A549 (cell line): ENCODE results near the gene HOXB1.

Experiments
- CTCF ChIP-seq: fragments of >200 bp; sonication (Bioruptor Twin); formaldehyde crosslinking; IDR thresholded peaks from 3 replicates; pipeline ENCODE4 v1.5.1; 2016
- MYC ChIP-seq: IDR thresholded peaks from 2 replicates; pipeline ENCODE4 v1.6.1; 2012; ENCODE audit warnings: mild to moderate bottlenecking, inconsistent platforms, low read length, improper control_type of control experiment, borderline replicate concordance
- NR3C1 ChIP-seq: fragments of >200 bp; sonication (Bioruptor Twin); formaldehyde crosslinking; IDR thresholded peaks from 3 replicates; pipeline ENCODE4 v1.6.1; 2017
- PHF8 ChIP-seq: fragments of 200-600 bp; sonication (generic); IDR thresholded peaks from 2 replicates; pipeline ENCODE4 v1.6.1; 2016; ENCODE audit warnings: low read depth, mild to moderate bottlenecking, antibody characterized with exemption, moderate library complexity, borderline replicate concordance
- RAD21 ChIP-seq, 2 experiments: fragments of >200 bp in 1 of 2; sonication (Bioruptor Twin) in 1 of 2; formaldehyde crosslinking in 1 of 2; IDR thresholded peaks in 1 of 2; conservative IDR thresholded peaks in 1 of 2; 2 replicates in 1 of 2; 3 replicates in 1 of 2; pipeline ENCODE4 v1.6.1; 2012 to 2018; ENCODE audit warnings: inconsistent platforms in 1 of 2
- SREBF2 ChIP-seq: fragments of 450-650 bp; IDR thresholded peaks from 2 replicates; pipeline ENCODE4 v1.6.1; 2014; ENCODE audit warnings: mild to moderate bottlenecking, moderate library complexity

- TF ChIP-seq PHF8: no peak
- no peak; the same call in 2 of the 3 replicates for TF ChIP-seq CTCF
- no peak for TF ChIP-seq NR3C1
- TF ChIP-seq SREBF2: no peak
- TF ChIP-seq RAD21 (conservative IDR thresholded peaks at IDR 0.05 in 1 of 2, IDR thresholded peaks at IDR 0.05 in 1 of 2): no peak; a peak in 1 of 5 replicates
- no peak for TF ChIP-seq MYC
Measured at GRCh38 chr17:48506246-48506645, 24.6 kb downstream of the HOXB1 start.
